SK-N-MC (cell line): ENCODE measurements around the gene AGMO.
A peak's percentile ranks its signal among the peaks of the same experiment; 100 is the strongest.

Experiments used
- DNase-seq: peaks from one replicate; pipeline ENCODE4 v3.0.0-alpha.2; 2011; ENCODE audit warnings: low read depth, low spot score
- H3K27ac ChIP-seq: fragments of 200-600 bp; sonication (generic); 2 replicates; pipeline ENCODE4 v1.5.1; 2016; ENCODE audit warnings: mixed run types
- H3K36me3 ChIP-seq: fragments of 200-600 bp; sonication (generic); 2 replicates; pipeline ENCODE4 v1.6.1; 2017; ENCODE audit warnings: antibody characterized with exemption, low read length, mixed read lengths; ENCODE audit not compliant: insufficient read depth
- H3K4me3 ChIP-seq: fragments of 200-600 bp; sonication (generic); 2 replicates; pipeline ENCODE4 v1.5.1; 2016
- H3K9ac ChIP-seq: fragments of 200-600 bp; sonication (generic); 2 replicates; pipeline ENCODE4 v1.8.0; 2017; ENCODE audit warnings: mixed run types, mixed read lengths; ENCODE audit not compliant: insufficient read length
- H3K9me3 ChIP-seq: fragments of 200-600 bp; sonication (generic); 2 replicates; pipeline ENCODE4 v1.6.1; 2017; ENCODE audit warnings: low read depth, mild to moderate bottlenecking, antibody characterized with exemption, low read length, moderate library complexity, mixed read lengths
- EZH2 ChIP-seq: fragments of 200-600 bp; sonication (generic); IDR thresholded peaks from one replicate; pipeline ENCODE4 v1.6.1; 2017; ENCODE audit warnings: antibody characterized with exemption
- FOXP2 ChIP-seq: optimal IDR thresholded peaks from 2 replicates; pipeline ENCODE3; 2011; ENCODE audit warnings: mild to moderate bottlenecking, moderate library complexity; ENCODE audit not compliant: insufficient read depth; ENCODE audit errors: extremely low read length, control extremely low read depth
- POLR2AphosphoS5 ChIP-seq: IDR thresholded peaks from 2 replicates; pipeline ENCODE4 v1.6.1; 2012; ENCODE audit warnings: mild to moderate bottlenecking, low read depth, low read length, borderline replicate concordance

The AGMO gene

DNA sequence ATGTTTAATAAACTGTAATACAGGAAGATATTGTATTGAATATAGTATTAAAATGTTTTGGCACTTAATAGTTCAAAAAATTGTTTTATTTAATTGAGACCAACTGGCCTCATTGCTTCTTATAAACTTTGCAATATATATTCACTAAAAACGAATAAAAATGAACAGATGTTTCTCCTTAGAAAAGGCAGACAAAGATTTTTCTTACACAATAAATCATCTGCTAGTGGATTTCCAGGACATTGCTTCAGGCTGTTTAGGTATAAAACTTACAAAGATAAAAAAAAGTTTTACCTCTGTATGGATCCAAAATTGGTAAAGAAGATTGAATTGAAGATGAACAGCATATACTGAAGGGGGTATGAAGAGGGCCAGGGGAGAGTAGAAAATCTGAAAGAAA is 143.6 kb downstream of the AGMO start:
- no peak for DNase-seq
- H3K9me3 ChIP-seq: 0 out of 2 replicates have a peak, but pooled peaks cover 4% of the 10 kb centered on the region

GRCh38 chr7:15417341-15417988 is 144.3 kb downstream of the AGMO start:
- no peak overlapping the region for H3K27ac ChIP-seq
- no peak overlapping the region for H3K9ac ChIP-seq
- no peak for DNase-seq
- H3K9me3 ChIP-seq: 0 out of 2 replicates have a peak, but pooled peaks cover 4% of the 10 kb centered on the region
- no peaks in the 10 kb centered on the region for H3K36me3 ChIP-seq
- H3K4me3 ChIP-seq: no peak overlapping the region
- no peak for TF ChIP-seq POLR2AphosphoS5
- TF ChIP-seq EZH2: no peak
- TF ChIP-seq FOXP2: no peak

More for the DNA sequence above, 143.6 kb downstream of the AGMO start:
- no peak overlapping the region for H3K4me3 ChIP-seq
- no peaks in the 10 kb centered on the region for H3K36me3 ChIP-seq
- no peak for TF ChIP-seq POLR2AphosphoS5
- no peak for TF ChIP-seq FOXP2
- TF ChIP-seq EZH2: no peak
- no peak overlapping the region for H3K27ac ChIP-seq
- H3K9ac ChIP-seq: no peak overlapping the region

DNA sequence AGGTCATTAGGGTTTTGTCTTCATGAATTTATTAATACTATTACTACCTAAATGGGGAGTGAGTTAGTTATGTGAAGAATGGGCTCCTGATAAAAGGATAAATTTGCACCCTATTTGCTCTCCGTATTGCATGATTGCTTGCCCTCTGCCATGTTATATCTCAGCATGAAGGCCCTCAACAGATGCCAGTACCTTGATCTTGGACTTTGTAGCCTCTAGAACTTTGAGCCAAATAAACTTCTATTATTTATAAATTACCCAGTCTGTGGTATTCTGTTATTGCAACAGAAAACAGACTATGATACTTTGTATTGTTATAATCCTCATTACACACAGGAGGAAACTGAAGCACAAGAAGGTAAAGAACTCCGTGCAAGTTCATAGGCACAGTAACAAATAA is 150.8 kb downstream of the AGMO start:
- no peak for DNase-seq
- TF ChIP-seq EZH2 (no peak), POLR2AphosphoS5 (no peak), FOXP2 (no peak)
- no peak overlapping the region for H3K9ac ChIP-seq

GRCh38 chr7:15407910-15408309 is 153.9 kb downstream of the AGMO start:
- H3K27ac ChIP-seq: no peak overlapping the region
- H3K9ac ChIP-seq: no peak overlapping the region
- no peak for TF ChIP-seq FOXP2
- TF ChIP-seq POLR2AphosphoS5: no peak
- TF ChIP-seq EZH2: no peak
- H3K9me3 ChIP-seq: no peaks in the 10 kb centered on the region
- no peak for DNase-seq
- no peak overlapping the region for H3K4me3 ChIP-seq
- H3K36me3 ChIP-seq: no peaks in the 10 kb centered on the region

More for the DNA sequence above, 150.8 kb downstream of the AGMO start:
- H3K36me3 ChIP-seq: no peaks in the 10 kb centered on the region
- H3K27ac ChIP-seq: no peak overlapping the region
- 0 out of 2 replicates have a peak, but pooled peaks cover 4% of the 10 kb centered on the region for H3K9me3 ChIP-seq
- no peak overlapping the region for H3K4me3 ChIP-seq

- H3K4me3 ChIP-seq: no peak overlapping the region
- H3K36me3 ChIP-seq: no peaks in the 10 kb centered on the region
- no peak overlapping the region for H3K9ac ChIP-seq
- no peak for DNase-seq
- TF ChIP-seq EZH2: no peak
- no peak for TF ChIP-seq POLR2AphosphoS5
- no peak for TF ChIP-seq FOXP2
- no peak overlapping the region for H3K27ac ChIP-seq
- H3K9me3 ChIP-seq: no peaks in the 10 kb centered on the region
Observed at GRCh38 chr7:15403751-15404150, 158.1 kb downstream of the AGMO start.

DNA sequence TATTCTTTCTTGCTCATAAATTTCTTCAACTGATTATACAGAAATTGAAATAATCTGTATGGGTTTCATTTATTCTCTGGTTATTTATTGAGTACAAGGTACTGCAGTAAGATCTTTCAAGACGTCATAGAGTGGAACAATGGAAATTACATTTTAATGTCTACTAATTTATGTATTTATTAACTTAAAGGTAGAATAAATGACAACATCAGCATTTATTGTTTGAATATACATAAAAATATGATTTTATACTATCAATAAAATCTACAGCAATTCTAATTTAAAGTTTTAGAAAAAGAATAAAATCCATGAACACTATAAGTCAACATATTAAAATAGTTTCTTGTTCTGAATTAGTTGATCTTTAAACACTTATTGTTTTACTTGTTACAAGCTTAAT is 158.5 kb downstream of the AGMO start:
- Histone ChIP-seq H3K27ac (peak overlapping the region; percentile 74), H3K4me3 (no peak overlapping the region), H3K36me3 (no peaks in the 10 kb centered on the region), H3K9ac (no peak overlapping the region), H3K9me3 (no peaks in the 10 kb centered on the region)
- TF ChIP-seq POLR2AphosphoS5 (no peak), EZH2 (no peak), FOXP2 (no peak)
- DNase-seq: no peak

DNA sequence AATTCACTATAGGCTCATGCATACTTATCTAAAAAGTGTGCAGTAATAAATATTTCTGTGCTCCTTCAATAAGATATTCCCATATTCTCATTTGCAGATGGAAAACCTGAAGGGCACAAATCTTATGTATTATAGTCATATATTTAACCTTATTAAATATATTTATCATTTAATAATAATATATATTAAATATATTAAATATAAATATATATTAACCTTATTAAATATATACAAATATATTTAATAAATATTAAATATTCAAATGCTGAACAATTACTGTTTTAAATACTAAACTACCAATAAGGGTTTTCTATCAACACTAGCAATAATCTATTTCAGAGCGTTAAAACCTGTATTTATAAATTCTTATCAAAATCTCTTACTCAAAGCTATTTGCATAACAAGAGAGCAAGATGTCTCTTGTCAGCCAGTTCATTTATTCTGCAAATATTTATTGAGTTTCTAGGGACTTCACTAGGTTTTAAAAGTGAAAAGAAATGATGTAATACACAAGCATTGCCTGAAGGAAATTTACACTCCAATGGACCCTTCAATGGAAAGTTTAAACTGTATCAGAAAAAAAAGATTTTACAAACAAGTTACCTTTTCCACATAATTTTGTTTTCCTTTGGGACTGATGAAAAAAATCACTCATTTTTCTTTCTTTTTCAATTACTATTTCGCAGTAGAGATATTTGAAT is 159.2 kb downstream of the AGMO start:
- H3K36me3 ChIP-seq: no peaks in the 10 kb centered on the region
- H3K9me3 ChIP-seq: no peaks in the 10 kb centered on the region
- H3K4me3 ChIP-seq: peak overlapping the region; percentile 8; the same call in 1 of the 2 replicates
- H3K9ac ChIP-seq: no peak overlapping the region
- H3K27ac ChIP-seq: peak overlapping the region; percentile 74
- TF ChIP-seq POLR2AphosphoS5 (no peak), EZH2 (no peak), FOXP2 (no peak)
- DNase-seq: peak; percentile 39

- no peak overlapping the region for H3K9ac ChIP-seq
- TF ChIP-seq POLR2AphosphoS5: no peak
- no peak for TF ChIP-seq FOXP2
- no peak for TF ChIP-seq EZH2
- H3K27ac ChIP-seq: no peak overlapping the region
- no peaks in the 10 kb centered on the region for H3K36me3 ChIP-seq
- H3K9me3 ChIP-seq: no peaks in the 10 kb centered on the region
- H3K4me3 ChIP-seq: no peak overlapping the region
- no peak for DNase-seq
Observed at GRCh38 chr7:15400440-15400839, 161.4 kb downstream of the AGMO start.
